Measurements from ENCODE around the gene PRDM11.
A peak's percentile ranks its signal among the peaks of the same experiment; 100 is the strongest.

The PRDM11 gene

GRCh38 chr11:45142241-45143055 lies 4.0 kb upstream of the PRDM11 start:
- DNase-seq (ENCODE audit: low spot score), result no peak

DNA sequence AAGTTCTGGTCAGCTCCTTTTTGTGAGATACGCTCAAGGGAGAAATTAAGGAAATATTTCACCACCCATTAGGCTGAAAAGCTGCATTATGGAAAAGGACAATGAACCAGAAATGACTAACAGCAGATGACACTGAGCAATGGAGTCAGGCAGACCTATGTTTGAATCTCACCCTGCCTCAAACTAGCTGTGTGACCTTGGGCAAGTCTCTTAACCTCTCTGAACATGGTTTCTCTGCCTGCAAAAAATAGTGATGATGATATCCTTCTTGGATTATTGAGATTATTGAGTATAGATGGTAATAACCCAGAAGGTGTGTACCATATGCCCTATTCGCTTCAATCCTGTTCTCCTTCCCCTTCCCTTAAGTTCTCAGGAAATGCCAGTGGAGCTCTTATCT lies 2.9 kb upstream of the PRDM11 start:
- DNase-seq (ENCODE audit: low spot score), result no peak

DNA sequence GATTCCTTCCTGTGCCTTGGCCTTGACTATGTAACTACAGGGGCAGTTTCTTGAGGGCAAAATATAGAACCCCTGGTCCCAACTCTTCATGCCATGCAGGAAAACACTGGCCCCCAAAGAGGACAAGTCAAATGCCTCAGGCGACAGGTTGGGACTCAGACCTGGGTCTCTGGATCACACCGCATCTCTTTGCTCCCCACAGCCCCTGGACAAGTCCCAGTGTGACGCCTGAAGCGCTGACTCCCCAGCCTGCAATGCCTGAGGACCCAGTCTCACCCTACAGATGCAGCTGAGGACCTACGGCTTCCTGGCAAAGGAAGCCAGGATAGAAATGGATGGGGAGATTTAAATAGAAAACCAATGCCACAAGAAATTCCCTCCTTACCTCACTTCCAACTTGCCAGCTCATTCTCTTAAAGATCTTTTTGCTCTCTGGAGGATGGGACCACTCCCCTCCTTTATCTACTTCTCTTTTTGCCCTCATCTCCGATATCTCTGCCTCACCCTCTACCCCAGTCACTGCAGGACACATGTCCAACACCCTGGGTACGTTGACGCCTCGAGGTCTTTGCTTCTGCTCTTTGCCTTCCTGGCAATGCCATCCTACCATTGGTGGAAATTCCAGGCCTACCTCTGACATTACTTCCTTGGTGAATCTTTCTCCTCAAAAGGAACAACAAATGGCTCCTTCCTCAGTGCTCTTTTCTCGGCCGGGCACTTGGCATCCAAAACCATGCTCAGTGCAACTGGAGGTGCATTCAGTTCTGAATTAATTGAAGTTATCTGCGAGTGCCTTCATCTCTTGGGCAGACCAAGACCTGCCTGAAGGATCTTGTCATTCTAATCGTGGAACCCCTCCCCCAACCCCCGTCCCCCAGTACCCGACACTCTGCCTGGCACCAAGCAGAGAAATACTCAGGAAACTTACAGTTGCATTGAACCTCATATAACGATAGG lies 2.0 kb upstream of the PRDM11 start:
- no peak for DNase-seq (ENCODE audit: low spot score)

DNA sequence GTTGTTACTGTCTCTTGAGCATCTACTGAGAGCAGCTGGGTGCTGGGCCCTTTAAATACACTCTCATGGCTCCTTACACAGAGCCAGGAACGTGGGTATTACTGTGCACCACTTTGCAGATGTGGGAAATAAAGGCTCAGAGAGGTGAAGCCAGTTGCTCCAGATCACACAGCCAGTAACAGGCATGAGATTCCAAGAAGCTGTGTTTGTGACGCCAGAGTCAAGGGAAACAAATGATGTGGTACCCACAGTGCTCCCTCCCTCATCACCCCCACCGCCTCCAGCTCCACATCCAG lies 1.4 kb upstream of the PRDM11 start:
- no peak for DNase-seq (ENCODE audit: low spot score)

- DNase-seq (ENCODE audit: low spot score), result peak; percentile 93
Observed at GRCh38 chr11:45145379-45146071, 914 bp upstream of the PRDM11 start.

DNA sequence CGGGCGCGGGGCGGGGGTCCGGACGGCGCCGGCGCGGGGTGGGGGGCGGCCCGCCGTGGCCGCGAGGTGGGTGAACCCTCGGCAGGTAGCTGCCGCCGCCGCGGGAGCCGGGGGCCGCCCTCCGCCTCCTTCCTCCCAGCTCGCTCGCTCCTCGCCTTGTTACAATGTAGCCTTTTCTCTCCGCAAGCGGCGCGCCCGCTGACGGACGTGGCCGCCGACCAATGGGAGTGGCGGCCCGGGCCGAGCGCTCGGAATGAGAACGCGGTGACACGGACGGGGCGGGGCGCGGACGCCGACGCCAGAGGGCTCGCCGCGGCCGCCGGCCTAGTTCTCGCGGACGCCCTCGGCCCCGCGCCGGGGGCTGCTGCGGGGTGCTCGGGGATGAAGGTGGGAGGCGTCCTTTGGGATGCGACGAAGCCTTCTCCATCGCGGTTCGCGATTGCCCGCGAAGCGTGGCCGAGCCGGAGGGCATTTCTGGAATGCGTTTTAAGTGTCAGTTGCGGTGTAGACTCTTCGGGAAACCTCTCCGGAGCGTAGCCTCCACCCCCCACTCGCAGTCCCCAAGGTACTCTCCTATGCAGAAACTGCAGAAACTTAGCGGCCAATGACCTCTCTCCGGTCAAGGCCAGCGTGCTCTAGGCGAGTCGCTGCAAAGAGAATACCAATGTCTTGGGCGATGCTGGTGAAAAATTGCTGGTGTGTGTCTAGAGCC lies 734 bp downstream of the PRDM11 start:
- peak; percentile 92 for DNase-seq (ENCODE audit: low spot score)

DNA sequence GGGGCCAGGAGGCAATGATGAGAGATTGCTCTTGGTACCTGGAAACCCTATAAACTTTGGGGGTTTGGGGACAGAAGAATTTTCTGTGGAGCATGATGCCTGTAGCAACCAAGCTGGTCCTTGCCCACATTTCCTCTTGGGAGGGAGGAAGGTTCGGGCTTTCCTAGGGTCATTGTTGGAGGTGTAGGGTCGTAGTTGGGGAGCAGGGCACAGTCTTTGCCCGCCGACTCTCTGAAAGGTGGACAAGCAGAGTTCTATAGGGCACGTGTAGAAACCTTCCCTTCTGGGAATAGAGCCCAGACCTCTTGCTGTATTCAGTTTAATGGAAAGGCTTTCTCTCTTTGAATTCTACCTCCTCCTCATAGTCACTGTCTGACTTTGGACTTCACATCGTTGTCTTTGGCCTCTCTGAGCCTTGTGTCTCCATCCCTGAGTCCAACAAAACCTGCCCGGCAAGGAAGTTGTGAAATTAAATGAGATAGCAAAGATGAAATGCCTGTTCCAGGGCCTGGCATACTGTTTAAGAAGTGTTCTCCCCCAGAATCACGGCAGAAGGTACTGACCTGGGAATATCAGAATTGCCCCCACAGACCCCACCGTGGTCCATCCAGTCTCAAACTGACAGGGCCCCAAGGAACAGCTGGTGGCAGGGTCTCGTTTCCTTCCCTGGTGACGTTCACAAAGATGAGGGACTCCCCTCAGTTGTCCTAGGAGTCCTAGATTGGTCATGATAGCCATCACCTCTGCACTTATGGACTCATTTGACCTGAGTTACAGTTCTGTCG lies 1.6 kb downstream of the PRDM11 start:
- DNase-seq (ENCODE audit: low spot score), result no peak

DNA sequence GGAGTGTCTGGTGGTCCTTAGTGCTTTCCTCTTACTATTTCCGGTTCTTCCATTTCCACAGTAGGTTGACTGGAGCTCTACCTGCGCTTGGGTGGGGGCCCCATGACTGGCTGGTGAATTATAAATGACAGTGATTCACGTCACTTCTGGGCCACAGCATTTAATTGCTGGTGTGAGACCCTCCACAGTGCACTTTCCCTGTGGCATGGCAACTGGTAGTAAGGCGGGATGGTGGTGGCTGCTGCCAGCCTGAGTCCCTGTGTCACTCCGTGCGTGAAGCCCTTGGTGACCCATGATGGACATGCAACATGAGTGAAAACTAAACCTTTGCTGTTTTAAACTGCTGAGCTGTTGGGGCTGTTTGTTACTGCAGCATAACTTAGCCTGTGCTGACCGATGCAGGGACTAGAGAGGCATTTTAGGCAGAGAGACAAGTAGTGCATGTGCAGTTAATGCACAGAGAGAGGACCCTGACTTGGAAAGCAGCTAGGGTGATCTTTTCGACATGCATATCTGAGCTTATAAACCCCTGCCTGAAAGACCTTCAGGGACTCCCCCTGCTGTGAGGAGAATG lies 3.1 kb downstream of the PRDM11 start:
- no peak for DNase-seq (ENCODE audit: low spot score)

DNA sequence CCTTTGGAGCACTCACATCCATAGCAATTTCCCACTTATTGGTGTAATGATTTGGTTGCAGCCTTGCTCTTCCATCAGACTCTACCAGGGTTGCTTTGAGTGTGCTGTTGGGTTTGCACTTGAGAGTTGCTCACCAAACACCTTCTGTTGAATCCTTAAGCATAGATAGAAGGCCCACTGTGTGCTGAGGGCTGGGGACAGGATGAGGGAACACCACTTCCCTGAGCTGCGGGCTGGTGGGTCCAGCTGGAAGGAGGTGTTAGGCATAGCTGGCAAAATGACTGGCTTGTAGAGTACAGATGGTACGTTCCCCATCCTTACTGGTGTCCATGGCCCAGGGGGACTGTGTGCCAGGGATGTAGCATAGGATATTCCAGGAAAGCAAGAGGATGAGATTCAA lies 3.9 kb downstream of the PRDM11 start:
- no peak for DNase-seq (ENCODE audit: low spot score)

- no peak for DNase-seq (ENCODE audit: low spot score)
Observed at GRCh38 chr11:45150943-45151342, 4.5 kb downstream of the PRDM11 start.

- no peak for DNase-seq (ENCODE audit: low spot score)
Observed at GRCh38 chr11:45151362-45151982, 5.0 kb downstream of the PRDM11 start.

GRCh38 chr11:45152740-45153595 lies 6.5 kb downstream of the PRDM11 start:
- no peak for DNase-seq (ENCODE audit: low spot score)

GRCh38 chr11:45154276-45154675 lies 7.8 kb downstream of the PRDM11 start:
- DNase-seq (ENCODE audit: low spot score), result no peak

DNA sequence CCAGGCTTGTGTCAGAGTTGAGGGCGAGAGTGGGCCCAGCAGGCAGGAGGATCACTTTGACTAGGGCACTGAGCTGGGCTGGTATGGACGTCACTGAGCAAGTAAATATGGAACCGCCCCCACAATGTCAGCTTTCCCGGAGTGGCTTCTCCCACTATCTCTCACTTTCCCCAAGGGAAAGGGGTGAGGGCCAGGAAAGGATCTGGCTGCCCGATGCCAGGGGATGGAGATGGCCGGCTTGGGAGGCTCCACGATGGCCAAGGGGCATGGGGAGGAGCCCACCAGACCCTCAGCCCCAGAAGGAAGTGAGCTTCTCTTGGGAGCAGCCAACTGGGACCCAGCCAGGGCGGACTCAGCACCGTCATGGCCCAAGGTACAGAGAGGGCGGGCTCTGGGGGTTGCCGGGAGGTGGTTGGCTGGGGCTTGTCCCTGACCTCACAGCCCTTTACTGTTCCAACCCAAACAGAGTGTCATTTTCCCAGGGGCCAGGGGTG lies 8.7 kb downstream of the PRDM11 start:
- DNase-seq (ENCODE audit: low spot score), result no peak

DNA sequence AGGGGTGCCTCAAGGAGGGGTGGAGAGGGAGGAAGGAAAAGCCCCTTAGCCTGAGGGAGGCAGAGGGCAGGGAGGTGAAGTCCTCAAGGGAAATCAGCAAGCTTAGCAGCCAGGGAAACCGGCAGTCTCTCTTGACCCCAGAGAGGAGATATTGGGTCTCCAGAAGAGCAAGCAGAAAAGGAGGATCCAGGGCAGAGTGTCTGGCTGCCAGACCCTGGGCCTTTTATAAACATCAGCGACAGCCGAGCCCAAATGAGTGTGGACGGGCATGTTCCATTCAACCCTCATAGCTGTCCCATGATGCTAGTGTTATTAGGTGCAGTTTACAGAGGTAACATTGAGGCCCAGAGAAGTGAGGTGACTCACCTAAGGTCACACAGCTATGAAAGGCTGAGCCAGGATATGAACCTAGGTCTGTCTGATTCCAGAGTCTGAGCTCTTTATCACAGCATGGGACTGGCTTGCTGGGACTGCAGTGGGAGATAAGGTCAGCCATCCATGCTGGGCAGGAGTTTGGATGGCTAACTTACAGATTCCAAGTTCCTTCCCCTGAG lies 9.3 kb downstream of the PRDM11 start:
- no peak for DNase-seq (ENCODE audit: low spot score)

- no peak for DNase-seq (ENCODE audit: low spot score)
Observed at GRCh38 chr11:45156201-45156600, 9.8 kb downstream of the PRDM11 start.

GRCh38 chr11:45156741-45157140 lies 10.3 kb downstream of the PRDM11 start:
- DNase-seq (ENCODE audit: low spot score), result no peak

DNA sequence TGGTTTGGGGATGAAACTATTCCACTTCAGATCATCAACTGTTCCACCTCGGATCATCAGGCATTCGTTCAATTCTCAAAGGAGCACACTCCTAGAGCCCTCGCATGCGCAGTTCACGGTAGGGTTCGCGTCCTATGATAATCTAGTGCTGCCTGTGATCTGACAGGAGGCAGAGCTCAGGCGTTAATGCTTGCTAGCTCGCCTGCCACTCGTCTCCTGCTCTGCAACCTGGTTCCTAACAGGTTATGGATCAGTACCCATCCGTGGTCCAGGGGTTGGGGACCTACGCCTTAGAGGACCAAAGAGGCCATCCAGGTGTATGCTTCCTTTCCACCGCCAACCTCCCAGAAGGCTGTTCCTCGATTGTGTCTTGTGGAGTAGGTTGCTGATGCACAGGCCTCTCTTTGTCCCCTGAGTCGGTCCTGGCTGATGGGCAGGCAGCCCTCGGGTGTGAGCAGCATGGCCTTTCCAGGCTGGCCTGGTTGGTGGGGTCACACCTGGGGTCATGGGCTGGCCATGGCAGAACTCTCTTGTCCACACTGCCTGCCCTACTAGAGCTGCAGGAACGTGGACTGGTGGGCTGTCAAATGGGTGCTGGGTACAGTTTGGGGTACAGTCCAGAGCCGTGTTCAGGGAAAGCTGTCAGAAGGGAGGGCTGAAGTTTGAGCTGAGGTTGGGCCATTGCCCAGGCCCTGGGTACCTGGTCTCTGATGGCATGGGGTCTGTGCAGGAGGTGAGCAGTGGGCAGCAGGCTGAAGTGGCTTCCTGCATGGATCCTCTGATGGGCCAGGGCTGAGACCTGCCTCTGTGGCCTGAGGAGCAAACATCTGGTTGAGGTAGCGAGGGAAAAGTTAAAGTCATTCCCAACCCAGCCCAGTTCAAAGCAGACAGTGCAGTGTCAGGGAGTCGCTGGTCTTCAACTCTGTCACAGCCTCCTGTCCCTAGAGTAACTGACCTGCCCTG lies 11.1 kb downstream of the PRDM11 start:
- no peak for DNase-seq (ENCODE audit: low spot score)

Data from cerebellar cortex (tissue), 1 donor.